M059J (cell line): ENCODE measurements around the gene B4GALT5. TPM values are rescaled to one million over a fixed set of nuclear protein-coding genes. Genes with fewer than 3 reads are reported as not detected.
"Not testable (repeated sequence)": the region's sequence is repeated elsewhere in the genome, so short reads cannot be mapped to it uniquely, and the experiment has no call there.

ENCODE experiments used
- DNase-seq: peaks from one replicate; pipeline ENCODE4 v3.0.0-alpha.2; 2012; ENCODE audit warnings: low read depth
- total RNA-seq: library from RNA; depleted of rRNA; stranded (reverse); fragments of >200 nt; shearing (Covaris generic); gene quantifications from 2 replicates; pipeline ENCODE4 v1.2.3, GENCODE V29; 2014

B4GALT5 gene
- total RNA-seq, 1 experiment from 2014 or later: 46.0 TPM

DNA sequence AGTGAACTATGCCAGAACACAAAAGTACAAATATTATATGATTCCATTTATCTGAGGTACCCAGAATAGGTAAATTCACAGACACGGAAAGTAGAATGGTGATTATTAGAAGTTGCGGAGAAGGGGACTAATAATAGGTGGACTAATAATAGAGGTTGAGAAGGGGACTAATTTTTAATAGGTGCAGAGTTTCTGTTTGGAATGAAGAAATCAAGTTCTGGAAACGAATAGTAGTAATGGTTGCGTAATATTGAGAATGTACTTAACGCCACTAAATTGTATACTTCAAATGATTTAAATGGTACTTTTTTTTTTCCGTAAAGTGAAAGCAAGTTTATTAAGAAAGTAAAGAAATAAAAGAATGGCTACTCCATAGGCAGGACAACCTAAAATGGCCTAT lies 33.2 kb downstream of the B4GALT5 start:
- DNase-seq: no peak

DNA sequence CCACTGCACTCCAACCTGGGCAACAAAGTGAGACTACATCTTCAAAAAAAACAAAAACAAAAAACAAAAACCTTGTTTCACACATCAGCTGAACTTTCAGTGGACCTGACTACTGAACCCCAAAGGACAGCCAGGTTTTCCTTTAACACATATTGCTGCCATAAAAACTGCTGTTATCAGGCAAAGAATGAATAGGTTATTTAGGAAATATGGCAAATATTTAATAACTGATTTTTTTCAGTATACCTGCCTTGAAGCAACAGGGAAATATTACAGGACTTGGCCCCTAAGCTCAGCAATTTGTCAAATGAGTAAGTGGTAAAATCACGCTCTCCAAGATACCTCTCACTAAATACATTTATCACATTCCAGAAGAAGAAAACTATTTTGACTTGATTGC lies 34.0 kb downstream of the B4GALT5 start:
- no peak for DNase-seq

DNA sequence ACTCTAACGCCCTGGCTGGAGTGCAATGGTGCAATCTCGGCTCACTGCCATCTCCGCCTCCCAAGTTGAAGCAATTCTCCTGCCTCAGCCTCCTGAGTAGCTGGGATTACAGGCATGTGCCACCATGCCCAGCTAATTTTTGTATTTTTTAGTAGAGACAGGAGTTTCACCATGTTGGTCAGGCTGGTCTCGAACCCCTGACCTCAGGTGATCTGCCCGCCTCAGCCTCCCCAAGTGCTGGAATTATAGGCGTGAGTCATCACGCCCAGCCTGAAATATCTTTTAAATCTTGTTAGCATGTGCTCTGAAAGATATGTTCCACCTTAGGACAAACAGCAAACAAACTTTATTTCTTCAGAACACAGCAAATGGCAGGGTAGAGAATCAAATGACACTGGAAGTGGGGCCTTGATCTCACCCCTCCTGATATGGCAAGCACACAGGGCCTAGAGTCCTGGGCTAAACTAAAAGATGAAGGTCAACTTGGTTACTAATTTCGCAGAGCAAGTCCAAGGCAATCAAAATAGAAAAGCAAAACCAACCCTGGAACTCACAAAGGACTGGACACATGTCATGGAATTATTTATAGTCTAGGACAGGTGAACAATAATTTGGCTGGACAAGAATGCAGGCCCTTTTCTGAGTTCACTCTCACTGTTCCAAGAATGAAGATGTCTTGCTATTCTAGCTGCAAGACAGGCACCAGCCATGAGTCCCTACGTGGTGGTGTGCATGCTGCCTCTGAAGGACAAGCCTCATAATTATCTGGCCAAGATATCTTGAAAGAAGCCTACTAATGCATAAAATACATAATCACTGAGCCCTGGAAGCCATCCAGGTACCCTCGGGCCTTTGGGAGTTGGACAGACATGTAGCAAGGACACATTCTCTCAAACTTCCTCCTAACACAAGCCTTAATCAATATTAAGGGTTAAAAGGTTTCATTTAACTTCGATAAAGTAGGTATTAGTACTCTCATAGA lies 35.6 kb downstream of the B4GALT5 start:
- peak; percentile 67 for DNase-seq

DNA sequence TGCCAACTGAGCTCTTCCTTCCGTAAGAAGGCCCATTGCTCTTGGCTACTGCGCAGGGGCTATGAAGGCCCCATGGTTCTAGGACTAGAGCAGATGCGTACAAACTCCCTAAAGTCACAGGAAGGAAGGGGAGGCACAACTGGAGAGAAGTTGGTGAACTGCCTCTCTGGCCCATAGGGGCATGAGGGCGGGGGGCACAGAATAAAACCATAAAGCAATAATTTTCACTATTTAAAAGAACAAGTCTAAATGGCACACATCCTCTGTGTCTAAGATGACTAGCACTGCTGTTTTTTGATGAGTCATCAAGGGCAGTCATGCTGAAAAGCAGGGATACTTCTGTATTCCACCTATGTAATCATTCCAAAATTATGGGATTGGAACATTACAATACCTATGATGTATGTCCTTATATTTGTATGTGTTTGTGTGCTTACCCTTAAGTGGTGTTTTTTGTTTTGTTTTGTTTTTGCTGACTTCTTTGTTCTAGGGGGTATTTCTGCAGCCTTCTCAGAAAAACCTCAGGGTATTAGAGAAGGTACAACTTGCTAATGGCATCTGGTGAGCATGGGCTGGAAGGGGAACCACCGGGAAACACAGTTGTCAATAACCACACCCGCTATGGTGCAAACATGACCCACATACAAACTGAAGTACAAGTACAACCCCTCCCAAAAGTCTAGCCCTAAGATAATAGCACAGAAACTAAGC lies 36.9 kb downstream of the B4GALT5 start:
- DNase-seq: peak; percentile 82

DNA sequence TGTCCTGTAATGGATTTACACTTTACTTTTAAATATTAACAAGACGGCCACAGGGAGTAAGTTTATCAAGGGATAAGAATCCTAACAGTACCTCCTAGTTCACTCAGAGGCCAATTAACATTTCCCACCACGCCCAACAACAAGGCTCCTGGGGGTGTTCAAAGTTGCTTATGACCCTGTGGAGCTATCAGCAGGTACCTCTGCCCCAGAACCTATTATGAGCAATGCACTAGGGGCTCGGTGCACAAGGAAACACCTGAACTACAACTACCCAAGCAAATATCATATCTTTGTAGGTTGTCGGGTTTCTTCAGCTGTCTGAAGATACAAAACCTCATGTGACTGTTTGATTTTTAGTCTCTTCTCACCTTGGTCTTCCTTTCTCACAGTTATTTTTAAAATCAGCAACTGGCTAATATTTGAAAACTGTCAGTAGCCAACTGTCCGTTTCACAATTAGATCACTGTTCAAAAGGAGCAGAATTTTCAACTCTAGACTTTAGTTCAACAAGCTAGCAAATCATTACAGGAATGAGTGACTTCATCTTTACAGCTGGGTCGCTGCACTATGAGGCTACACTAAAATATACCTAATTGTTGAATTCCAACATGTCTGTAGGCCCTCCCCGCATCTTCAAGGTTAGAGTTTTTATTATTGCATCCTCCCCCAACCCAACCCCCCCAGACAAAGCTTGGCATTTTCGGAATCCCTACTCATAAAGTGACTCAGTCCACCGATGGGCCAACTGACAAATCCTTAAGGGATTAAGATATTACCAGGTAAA lies 38.1 kb downstream of the B4GALT5 start:
- peak; percentile 75 for DNase-seq

DNA sequence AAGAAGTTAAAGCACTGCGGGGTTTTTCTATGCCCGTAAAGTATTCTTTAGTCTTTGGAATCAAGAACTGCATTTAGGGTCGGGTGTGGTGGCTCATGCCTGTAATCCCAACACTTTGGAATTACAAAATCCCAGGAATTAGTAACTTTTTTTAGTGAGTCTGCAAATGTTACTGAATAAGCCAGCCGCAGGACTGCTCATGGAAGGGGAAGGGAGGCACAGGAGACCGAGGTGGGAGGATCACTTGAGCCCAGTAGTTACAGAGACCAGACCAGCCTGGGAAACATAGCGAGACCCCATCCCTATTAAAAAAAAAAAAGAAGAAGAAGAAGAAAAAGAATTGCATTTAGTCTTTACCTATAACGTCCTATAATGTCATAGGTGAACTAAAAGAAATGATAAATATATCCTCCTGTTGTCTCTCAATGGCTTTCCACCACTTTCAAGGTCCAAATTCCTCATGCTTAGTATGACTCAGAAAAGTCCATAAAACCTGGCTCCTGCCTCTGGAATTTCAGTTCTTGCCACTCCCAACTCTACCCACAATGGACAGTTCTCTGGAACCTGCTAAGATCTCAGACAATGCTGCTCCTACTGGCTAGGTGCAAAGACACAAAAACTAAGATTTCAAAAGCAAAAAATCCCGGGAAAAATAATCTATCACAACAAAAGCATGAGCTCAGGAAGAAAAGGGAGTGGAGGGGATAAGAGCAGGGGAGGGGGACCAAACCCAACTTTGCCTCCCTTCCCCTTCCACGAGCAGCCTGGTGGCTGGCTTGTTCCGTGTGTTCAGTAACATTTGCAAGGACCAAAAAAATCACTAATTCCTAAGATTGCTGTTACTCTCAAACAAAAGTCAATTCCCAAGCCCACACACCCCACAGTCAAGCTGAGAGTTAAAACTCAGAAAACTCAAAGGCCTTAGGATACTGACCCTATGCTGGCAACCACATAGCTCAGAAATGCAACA lies 39.0 kb downstream of the B4GALT5 start:
- DNase-seq: peak; percentile 94

DNA sequence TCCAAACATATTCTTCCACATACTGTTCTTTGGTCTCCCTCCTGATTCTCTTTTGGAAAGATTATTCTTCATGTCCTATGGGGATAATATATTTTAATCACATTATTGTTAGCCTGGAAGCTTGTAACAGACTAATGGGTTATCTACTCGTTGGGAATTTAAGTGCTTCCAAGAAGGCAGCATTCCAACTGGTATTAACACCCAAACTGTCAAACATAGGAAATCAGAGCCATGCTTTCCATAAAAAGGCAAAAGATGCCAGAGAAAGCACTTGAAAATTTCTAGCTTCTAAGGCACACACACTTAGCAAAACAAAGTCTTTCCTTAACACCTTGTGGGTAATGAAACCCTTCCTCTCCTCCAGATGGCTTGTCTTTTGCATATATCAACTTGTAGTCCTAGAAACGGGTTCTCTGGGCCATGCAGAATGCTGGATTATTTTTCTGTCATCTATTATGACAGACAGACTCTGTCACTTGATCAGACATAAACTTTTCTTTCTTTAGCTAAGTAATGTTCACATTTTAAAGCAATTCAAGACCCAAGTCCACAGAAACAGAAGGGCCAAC lies 41.5 kb downstream of the B4GALT5 start:
- DNase-seq: no peak

DNA sequence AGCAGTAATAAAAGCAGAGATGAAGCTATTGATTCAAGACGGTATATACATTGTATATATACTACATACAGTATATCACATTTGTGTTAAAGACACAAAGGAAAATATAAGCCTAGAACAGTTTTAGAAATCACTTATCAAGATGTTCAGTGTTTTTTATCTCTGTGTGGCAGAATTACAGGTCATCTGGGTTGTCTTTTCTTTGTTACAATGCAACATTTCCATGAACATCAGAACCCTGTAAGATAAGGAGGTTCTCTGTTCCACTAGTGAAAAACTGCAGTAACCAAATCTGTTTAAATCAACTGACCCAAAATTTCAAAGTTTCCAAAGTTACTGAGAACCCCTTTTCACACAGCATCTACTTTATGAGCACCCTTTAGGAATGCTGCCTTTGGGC lies 42.2 kb downstream of the B4GALT5 start:
- DNase-seq: no peak

DNA sequence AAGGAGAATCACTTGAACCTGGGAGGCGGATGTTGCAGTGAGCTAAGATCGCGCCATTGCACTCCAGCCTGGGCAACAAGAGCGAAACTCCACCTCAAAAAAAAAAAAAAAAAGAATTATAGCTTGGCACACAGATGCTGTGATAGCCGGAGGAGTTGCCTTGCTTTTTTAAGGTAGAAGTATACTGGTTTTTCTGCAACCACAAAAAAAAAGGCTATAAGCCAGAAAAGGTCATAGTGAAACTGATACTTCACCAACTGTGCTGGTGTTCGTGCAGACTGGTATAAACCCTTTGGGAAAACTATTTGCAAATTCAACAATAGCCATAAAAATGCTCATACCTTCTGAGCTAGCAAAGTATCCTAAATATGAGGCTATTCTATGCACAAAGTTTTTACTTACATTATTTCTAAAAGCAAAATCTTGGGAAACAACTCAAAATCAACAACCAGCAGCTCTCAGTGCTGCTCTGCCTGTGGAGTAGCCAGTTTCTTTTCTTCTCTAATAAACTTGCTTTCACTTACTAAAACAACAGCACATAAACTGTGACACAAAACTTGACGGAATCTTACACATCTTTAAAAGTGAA lies 44.0 kb downstream of the B4GALT5 start:
- no peak for DNase-seq

DNA sequence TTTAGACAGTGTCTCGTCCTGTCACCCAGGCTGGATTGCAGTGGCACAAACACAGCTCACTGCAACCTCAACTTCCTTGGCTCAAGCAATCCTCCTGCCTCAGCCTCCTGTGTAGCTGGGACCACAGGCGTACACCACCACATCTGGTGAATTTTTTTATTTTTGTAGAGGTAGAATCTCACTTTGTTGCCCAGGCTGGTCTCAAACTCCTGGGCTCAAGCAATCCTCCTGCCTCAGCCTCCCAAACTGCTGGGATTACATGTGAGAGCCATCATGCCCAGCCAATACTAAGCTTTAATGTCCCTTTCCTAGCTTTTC lies 44.8 kb downstream of the B4GALT5 start:
- DNase-seq: not testable (repeated sequence)

DNA sequence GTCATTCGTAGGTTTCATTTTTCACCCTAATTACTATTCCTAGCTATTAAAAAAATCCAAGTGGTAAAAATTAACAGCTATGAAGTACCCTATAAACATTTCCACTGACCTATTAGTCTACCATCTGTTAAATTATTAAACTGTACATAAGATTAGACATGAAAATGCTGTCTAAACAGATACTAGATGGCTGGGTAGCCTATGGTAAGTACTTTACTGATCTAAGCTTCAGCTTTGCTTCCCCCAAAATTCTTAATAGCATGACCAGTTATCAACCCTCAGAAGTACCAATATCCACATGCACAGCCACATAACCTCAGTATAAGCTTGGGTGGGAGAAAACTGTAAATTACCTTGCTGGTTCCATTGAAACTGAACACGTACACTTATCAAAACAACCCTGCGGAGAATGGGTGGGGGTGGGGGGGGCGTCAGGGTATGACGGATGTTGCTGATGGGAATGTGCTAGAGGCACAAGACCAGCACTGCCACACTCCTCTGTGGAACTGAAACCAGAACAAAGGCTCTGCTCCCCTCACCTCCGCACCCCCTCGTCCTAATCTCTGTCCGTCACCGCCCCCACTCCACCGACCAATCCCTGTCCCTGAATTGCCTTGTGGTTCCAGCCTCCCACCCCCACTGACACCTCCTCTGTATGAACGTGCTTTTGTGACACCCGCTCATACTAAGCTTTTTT lies 45.3 kb downstream of the B4GALT5 start:
- DNase-seq: no peak

DNA sequence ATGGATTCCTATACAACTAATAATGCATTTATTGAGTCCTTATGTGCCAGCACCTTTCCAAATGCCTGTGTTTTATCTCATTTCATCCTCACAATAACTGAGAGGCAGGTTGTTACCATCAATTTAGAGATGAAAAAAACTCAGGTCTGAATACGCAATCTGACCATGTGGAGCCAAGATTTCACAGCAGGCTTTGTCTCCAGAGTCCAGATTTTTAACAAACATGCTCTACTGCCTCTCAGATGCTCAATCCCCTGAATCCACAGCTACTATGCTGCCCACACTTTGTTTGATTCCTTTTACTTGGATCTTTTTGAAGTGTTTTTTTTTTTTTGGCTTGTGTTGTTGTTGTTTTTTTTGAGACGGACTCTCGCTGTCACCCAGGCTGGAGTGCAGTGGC lies 46.8 kb downstream of the B4GALT5 start:
- DNase-seq: no peak

DNA sequence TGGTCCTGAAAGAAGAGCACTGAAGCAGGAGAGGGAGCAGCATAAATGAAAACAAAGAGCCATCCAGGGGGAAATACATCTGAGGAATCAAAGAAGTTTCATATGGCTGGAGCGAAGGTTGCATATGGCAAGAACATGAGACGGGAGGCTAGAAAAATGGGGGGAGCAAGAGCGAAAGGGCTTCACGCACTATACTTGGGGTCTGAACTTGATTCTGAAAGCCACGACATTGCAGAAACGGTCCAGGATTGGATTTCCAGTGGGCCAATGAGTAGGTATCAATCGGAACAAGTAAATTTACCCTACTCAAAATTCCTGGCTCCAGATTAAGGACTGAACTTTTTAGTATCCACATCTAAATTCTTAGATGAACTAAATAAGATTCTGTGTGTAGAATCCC lies 47.9 kb downstream of the B4GALT5 start:
- no peak for DNase-seq

DNA sequence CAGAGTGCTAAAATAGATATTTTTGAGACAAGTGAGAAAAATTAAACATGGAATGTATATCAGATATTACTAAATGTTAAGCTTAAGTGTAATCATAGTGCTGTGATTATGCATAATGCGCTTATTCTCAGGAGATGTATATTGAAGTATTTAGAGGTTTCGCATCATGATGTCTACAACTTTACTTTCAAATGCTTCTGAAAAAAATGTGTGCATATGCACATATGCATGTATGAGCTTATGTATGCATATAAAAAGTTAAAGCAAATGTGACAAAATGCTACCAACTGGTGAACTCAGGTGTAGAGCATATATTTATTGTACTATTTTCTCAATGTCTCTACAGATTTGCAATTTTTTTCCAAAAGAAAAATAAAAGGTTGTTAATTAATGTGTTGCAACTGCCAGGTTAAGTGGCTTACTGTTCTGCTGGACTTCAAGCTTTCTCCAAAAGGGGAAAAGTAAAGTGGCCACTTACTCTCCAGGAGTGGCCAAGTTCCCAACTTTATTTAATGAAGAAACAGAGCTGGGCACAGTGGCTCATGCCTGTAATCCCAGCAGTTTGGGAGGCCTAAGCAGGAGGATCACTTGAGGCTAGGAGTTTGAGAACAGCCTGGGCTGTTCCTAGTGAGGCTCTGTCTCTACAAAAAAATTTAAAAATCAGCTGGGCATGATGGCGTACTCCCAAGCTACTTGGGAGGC lies 48.9 kb downstream of the B4GALT5 start:
- DNase-seq: no peak

DNA sequence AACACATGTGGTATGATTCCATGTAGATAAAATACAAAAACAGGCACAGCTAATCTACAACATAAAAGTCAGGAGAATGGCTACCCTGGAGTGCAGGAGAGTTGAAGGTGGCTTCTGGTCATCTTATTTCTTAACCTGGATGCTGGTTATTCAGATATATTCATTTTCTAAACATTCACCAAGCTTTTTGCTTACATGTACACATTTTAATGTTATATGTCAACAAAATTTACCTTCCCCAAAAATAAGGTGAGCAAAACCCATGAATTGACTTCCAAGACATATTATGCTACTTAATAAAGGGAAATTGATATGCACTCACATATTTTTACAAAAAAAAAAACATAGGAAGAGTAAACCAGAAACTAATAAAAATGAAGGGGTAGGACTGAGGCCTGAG lies 50.6 kb downstream of the B4GALT5 start:
- no peak for DNase-seq

DNA sequence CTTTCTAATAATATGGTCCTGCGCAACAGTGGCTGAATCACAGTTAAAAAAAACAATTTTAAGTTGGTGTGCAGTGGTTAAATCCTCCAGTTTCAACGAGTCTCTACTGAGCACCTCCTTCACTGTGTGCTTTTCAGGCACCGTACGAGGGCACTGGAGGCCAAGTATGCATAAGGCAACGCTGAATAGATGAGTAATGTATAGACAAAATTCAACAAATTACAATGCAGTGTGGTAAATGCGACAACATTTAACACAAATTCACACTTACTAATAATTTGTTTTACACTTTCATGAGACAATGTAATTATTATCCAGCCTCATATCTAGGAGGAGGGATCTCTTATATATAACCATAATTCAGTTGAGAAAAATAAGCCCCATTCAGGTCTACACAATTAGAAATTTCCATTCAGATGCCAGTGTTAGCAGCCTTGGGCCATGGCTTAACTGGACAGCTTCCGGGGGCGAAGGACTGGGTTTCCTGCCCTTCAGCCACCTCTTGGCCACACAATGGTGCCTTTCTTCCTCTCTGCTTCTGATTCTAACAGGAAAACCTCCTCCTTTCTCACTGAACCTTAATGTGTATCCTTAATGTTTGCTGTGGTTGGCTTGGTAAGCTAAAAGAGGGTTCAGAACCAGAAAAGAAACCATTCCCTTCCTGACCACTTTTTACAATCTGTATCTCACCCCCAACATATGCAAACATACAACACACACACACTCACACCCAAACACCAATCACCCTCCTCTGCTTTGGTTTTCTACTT lies 51.9 kb downstream of the B4GALT5 start:
- DNase-seq: no peak

DNA sequence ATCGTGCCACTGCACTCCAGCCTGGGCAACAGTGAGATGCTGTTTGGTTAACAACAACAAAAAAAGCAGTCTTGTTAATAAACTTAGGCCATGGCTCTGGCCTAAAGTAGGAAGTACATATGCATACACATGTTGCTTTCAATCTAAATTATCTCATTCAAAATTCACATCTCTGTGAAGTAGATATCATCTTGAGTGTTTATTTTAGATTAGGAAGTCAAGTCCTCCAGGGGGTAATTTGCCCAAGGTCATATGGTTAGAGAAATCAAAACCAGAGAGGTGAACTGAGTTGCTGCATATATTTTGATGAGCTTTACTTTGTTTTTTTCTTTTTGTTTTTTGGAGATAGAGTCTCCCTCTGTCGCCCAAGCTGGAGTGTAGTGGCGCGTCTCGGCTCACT lies 52.8 kb downstream of the B4GALT5 start:
- DNase-seq: no peak

DNA sequence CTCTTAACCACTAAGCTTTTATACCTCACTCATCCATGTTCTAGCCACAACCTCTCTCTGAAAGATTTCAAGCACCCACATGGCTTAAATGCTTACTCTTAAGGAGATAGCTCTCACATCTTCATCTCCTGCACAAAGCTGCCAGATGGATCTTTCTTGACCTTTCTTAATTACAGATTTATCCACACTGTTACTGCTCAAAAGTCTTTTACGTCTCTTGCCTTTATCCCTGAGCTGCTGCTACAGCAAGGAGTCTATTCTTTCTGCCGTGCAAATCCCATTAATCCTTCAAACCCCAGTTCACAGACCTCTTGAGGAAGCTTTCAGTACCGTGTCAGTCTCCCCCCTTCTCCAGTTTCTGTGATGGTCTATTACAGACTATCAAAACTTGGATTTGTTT lies 54.6 kb downstream of the B4GALT5 start:
- no peak for DNase-seq
